Vagina (tissue), 2 donors: Measurements from ENCODE around the gene DHDDS.
A peak's percentile ranks its signal among the peaks of the same experiment; 100 is the strongest.

ENCODE experiments used
- CTCF ChIP-seq, 3 experiments: fragments of 450-650 bp in 2 of 3; fragments of 200-600 bp in 1 of 3; sonication (generic) in 1 of 3; IDR thresholded peaks; one replicate each; pipeline ENCODE4 v1.5.1; 2017 to 2019; ENCODE audit warnings: antibody characterized with exemption in 3 of 3, mild to moderate bottlenecking in 2 of 3, moderate library complexity in 2 of 3
- POLR2A ChIP-seq, 2 donors: fragments of 450-650 bp; IDR thresholded peaks; one replicate each; pipeline ENCODE4 v1.6.1; 2017; ENCODE audit warnings: antibody characterized with exemption in 2 of 2, mild to moderate bottlenecking in 2 of 2, moderate library complexity in 2 of 2
- POLR2AphosphoS5 ChIP-seq, 2 donors: sonication (generic); formaldehyde crosslinking; IDR thresholded peaks; one replicate each; pipeline ENCODE4 v1.9.0; 2017; ENCODE audit warnings: antibody characterized with exemption in 2 of 2, mild to moderate bottlenecking in 2 of 2, low read depth in 1 of 2; ENCODE audit not compliant: insufficient read depth in 1 of 2

DNA sequence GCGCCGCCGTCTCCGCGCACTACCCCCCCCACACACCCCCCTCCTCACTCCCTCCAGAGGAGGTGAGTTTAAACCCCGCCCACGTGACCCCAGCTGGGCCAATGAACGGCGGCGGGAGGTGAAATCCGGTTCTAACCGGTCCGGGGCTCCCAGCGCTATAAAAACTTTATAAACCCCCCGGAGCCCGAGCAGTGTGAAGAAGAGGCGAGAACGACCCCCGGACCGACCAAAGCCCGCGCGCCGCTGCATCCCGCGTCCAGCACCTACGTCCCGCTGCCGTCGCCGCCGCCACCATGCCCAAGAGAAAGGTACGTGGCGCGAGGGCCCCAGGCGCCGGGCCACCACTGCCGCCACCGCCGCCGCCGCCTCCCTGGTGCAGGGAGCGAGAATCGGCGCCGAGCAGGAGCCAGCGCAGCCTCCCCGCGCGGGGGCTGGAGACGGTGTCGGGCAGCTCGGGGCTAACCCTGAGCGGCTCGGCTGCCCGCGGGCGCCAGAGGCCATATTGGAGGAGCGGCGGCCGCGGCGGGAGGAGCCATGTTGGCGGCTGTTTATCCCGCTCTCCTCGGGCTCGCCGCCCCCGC, 40.3 kb downstream of the DHDDS start, which contains the start of gene HMGN2:
- TF ChIP-seq CTCF (IDR thresholded peaks at IDR 0.05) = no peak
- peak in 1 of 2 donors; percentile 71 for TF ChIP-seq POLR2A (IDR thresholded peaks at IDR 0.05)
- peak in 1 of 2 donors; percentile 73 for TF ChIP-seq POLR2AphosphoS5 (IDR thresholded peaks at IDR 0.05; ENCODE audit: insufficient read depth in 1 of 2, low read depth in 1 of 2)
